IMR-90 (cell line): Measurements from ENCODE around the gene PNRC2. TPM values are rescaled to one million over a fixed set of nuclear protein-coding genes. Genes with fewer than 3 reads are reported as not detected.

Experiments used
- ATAC-seq: fragments of 200-7000 bp; cut with Tn5 transposase; 2 replicates; pipeline ENCODE4 v1.9.1; 2020; ENCODE audit warnings: low read depth, mild to moderate bottlenecking, moderate library complexity
- BruUV-seq: library from RNA; stranded (reverse); fragments of 400-500 nt; replicated peaks from 2 replicates; lab custom pipeline; 2021; lab: Mats Ljungman, UMichigan
- CTCF ChIA-PET: fragments of 300-600 bp; formaldehyde crosslinking; extraction: SDS; loops from one replicate; lab custom pipeline; 2021; ENCODE audit warnings: antibody characterized with exemption; lab: Yijun Ruan, JAX
- POLR2A ChIA-PET: fragments of 300-600 bp; sonication (Branson Sonifier 250); formaldehyde crosslinking; loops from one replicate; lab custom pipeline; 2022; ENCODE audit warnings: antibody characterized with exemption; ENCODE audit not compliant: unreplicated experiment; lab: Charles Lee
- DNase-seq: peaks from one replicate; pipeline ENCODE4 v3.0.0; 2013
- H2AFZ ChIP-seq: replicated peaks from 2 replicates; pipeline ENCODE3; 2013; ENCODE audit warnings: low read length, mild to moderate bottlenecking; ENCODE audit not compliant: poor library complexity
- H2AK5ac ChIP-seq: 2 replicates; pipeline ENCODE4 v1.6.1; 2013; ENCODE audit warnings: low read depth, low read length, inconsistent platforms
- H2AK9ac ChIP-seq: replicated peaks from 2 replicates; pipeline ENCODE3; 2013; ENCODE audit warnings: mild to moderate bottlenecking, low read depth, low read length, moderate library complexity; ENCODE audit not compliant: poor library complexity
- H2BK120ac ChIP-seq: 2 replicates; pipeline ENCODE4 v1.6.1; 2013; ENCODE audit warnings: low read depth, low read length, inconsistent platforms
- H2BK15ac ChIP-seq: 3 replicates; pipeline ENCODE4 v1.6.1; 2013; ENCODE audit warnings: low read depth, low read length, inconsistent platforms
- H2BK20ac ChIP-seq: 2 replicates; pipeline ENCODE4 v1.6.1; 2013; ENCODE audit warnings: low read depth, mild to moderate bottlenecking, inconsistent platforms, low read length, moderate library complexity
- H2BK5ac ChIP-seq: 2 replicates; pipeline ENCODE4 v1.6.1; 2013; ENCODE audit warnings: mild to moderate bottlenecking, low read depth, low read length, inconsistent platforms; ENCODE audit not compliant: poor library complexity, severe bottlenecking
- H3K14ac ChIP-seq: replicated peaks from 2 replicates; pipeline ENCODE4 v1.6.1; 2013; ENCODE audit warnings: low read depth, low read length, inconsistent platforms
- H3K18ac ChIP-seq: 2 replicates; pipeline ENCODE4 v1.6.1; 2013; ENCODE audit warnings: low read depth, low read length, control low read depth
- H3K23ac ChIP-seq: 2 replicates; pipeline ENCODE4 v1.6.1; 2013; ENCODE audit warnings: low read depth, low read length, inconsistent platforms
- H3K27ac ChIP-seq: 2 replicates; pipeline ENCODE4 v1.5.1; 2013; ENCODE audit warnings: mild to moderate bottlenecking, control low read depth, low read length; ENCODE audit not compliant: insufficient read depth
- H3K27me3 ChIP-seq: 2 replicates; pipeline ENCODE4 v1.6.1; 2013; ENCODE audit warnings: low read length; ENCODE audit not compliant: control insufficient read depth, insufficient read depth
- H3K36me3 ChIP-seq: 2 replicates; pipeline ENCODE4 v1.6.1; 2013; ENCODE audit warnings: low read length, mixed read lengths; ENCODE audit not compliant: control insufficient read depth, insufficient read depth
- H3K4ac ChIP-seq: 2 replicates; pipeline ENCODE4 v1.6.1; 2013; ENCODE audit warnings: low read depth, low read length, inconsistent platforms
- H3K4me1 ChIP-seq: 2 replicates; pipeline ENCODE4 v1.6.1; 2013; ENCODE audit warnings: low read length, mixed read lengths; ENCODE audit not compliant: control insufficient read depth, insufficient read depth
- H3K4me2 ChIP-seq: 2 replicates; pipeline ENCODE4 v1.6.1; 2013; ENCODE audit warnings: low read depth, mild to moderate bottlenecking, control low read depth, low read length, moderate library complexity
- H3K4me3 ChIP-seq: 2 replicates; pipeline ENCODE4 v1.5.1; 2013; ENCODE audit warnings: low read depth, mild to moderate bottlenecking, control low read depth, low read length, moderate library complexity; ENCODE audit not compliant: insufficient read depth
- H3K56ac ChIP-seq: 2 replicates; pipeline ENCODE4 v1.6.1; 2013; ENCODE audit warnings: low read length, inconsistent platforms; ENCODE audit not compliant: insufficient read depth; ENCODE audit errors: extremely low read depth
- H3K79me1 ChIP-seq, 2 experiments: 2 replicates each; pipeline ENCODE4 v1.6.1; 2013; ENCODE audit warnings: low read length in 2 of 2, inconsistent platforms in 1 of 2, low read depth in 1 of 2
- H3K9ac ChIP-seq: 2 replicates; pipeline ENCODE4 v1.6.1; 2013; ENCODE audit warnings: low read depth, low read length, control low read depth
- H3K9me1 ChIP-seq: 2 replicates; pipeline ENCODE4 v1.6.1; 2013; ENCODE audit warnings: low read length, inconsistent platforms; ENCODE audit not compliant: insufficient read depth
- H3K9me3 ChIP-seq: 2 replicates; pipeline ENCODE4 v1.6.1; 2013; ENCODE audit warnings: low read length; ENCODE audit not compliant: control insufficient read depth, insufficient read depth
- H4K20me1 ChIP-seq: 2 replicates; pipeline ENCODE4 v1.6.1; 2013; ENCODE audit warnings: low read length, inconsistent platforms; ENCODE audit not compliant: insufficient read depth
- H4K5ac ChIP-seq: 2 replicates; pipeline ENCODE4 v1.6.1; 2013; ENCODE audit warnings: mild to moderate bottlenecking, low read depth, low read length, control low read depth
- H4K8ac ChIP-seq, 2 experiments: 2 replicates each; pipeline ENCODE4 v1.6.1; 2013; ENCODE audit warnings: low read depth in 2 of 2, low read length in 2 of 2, control low read depth in 1 of 2, inconsistent platforms in 1 of 2
- H4K91ac ChIP-seq: 2 replicates; pipeline ENCODE4 v1.6.1; 2013; ENCODE audit warnings: low read depth, low read length, inconsistent platforms; ENCODE audit not compliant: insufficient read depth
- BHLHE40 ChIP-seq: fragments of 150-350 bp; IDR thresholded peaks from 2 replicates; pipeline ENCODE4 v1.6.1; 2016; ENCODE audit warnings: mild to moderate bottlenecking, low read depth, low read length
- CHD1 ChIP-seq: IDR thresholded peaks from 2 replicates; pipeline ENCODE4 v1.6.1; 2012; ENCODE audit warnings: low read depth, low read length, improper control_type of control experiment
- FOS ChIP-seq: fragments of 150-350 bp; IDR thresholded peaks from 2 replicates; pipeline ENCODE4 v1.6.1; 2016; ENCODE audit warnings: low read depth, low read length
- MAFK ChIP-seq: IDR thresholded peaks from 2 replicates; pipeline ENCODE4 v1.6.1; 2012; ENCODE audit warnings: low read depth, low read length, improper control_type of control experiment
- MAZ ChIP-seq: IDR thresholded peaks from 2 replicates; pipeline ENCODE4 v1.6.1; 2012; ENCODE audit warnings: low read depth, mild to moderate bottlenecking, low read length, improper control_type of control experiment, moderate library complexity, borderline replicate concordance
- MXI1 ChIP-seq: IDR thresholded peaks from 2 replicates; pipeline ENCODE4 v1.6.1; 2012; ENCODE audit warnings: low read depth, mild to moderate bottlenecking, low read length, moderate library complexity, borderline replicate concordance
- NFE2L2 ChIP-seq: fragments of 150-350 bp; IDR thresholded peaks from 2 replicates; pipeline ENCODE4 v1.6.1; 2016; ENCODE audit warnings: low read depth, mild to moderate bottlenecking, low read length
- POLR2A ChIP-seq: IDR thresholded peaks from 2 replicates; pipeline ENCODE4 v1.6.1; 2012; ENCODE audit warnings: mild to moderate bottlenecking, low read depth, low read length
- RAD21 ChIP-seq: IDR thresholded peaks from 2 replicates; pipeline ENCODE4 v1.6.1; 2012; ENCODE audit warnings: low read length, improper control_type of control experiment
- RCOR1 ChIP-seq: IDR thresholded peaks from 2 replicates; pipeline ENCODE4 v1.6.1; 2012; ENCODE audit warnings: mild to moderate bottlenecking, low read length, improper control_type of control experiment; ENCODE audit not compliant: insufficient replicate concordance
- RFX5 ChIP-seq: IDR thresholded peaks from 2 replicates; pipeline ENCODE4 v1.8.0; 2012; ENCODE audit warnings: low read depth, mild to moderate bottlenecking, low read length, moderate library complexity
- SMC3 ChIP-seq: fragments of 150-350 bp; IDR thresholded peaks from 2 replicates; pipeline ENCODE4 v1.6.1; 2016; ENCODE audit warnings: low read depth, mild to moderate bottlenecking, antibody characterized with exemption, low read length, moderate library complexity
- WGBS, 2 experiments: methylation state at CpG; one replicate each; pipeline versions ENCODE4 v1.1.5 to v1.1.7; 2013; ENCODE audit warnings: missing lambda C conversion rate in 2 of 2; ENCODE audit not compliant: insufficient read length in 1 of 2; ENCODE audit errors: extremely low coverage in 2 of 2; 5-methylcytosine and 5-hydroxymethylcytosine counted together
- dilution Hi-C: fragments of 300-500 bp; cut with HindIII; formaldehyde crosslinking; loops from one replicate; pipeline ENCODE4 v1.14.3; 2018; ENCODE audit warnings: low sequenced_read_pairs; ENCODE audit not compliant: unreplicated experiment
- in situ Hi-C: fragments of 300-500 bp; cut with MboI; formaldehyde crosslinking; loops from 3 replicates; pipeline ENCODE4 v1.14.3; 2019; ENCODE audit warnings: low sequenced_read_pairs, inconsistent platforms, mixed read lengths
- intact Hi-C: fragments of 100-400 bp; cut with micrococcal nuclease; formaldehyde crosslinking; loops from 2 replicates; pipeline ENCODE4 v1.10.0; 2022
- polyA plus RNA-seq, 3 experiments: library from polyadenylated mRNA; depleted of rRNA; stranded (reverse); fragments of >200 nt; gene quantifications; 2 replicates each; pipeline ENCODE4 v1.2.3, GENCODE V29; 2012; ENCODE audit warnings: low replicate concordance in 1 of 3
- total RNA-seq: library from RNA; depleted of rRNA; stranded (reverse); fragments of >200 nt; gene quantifications from 2 replicates; pipeline ENCODE4 v1.2.3, GENCODE V29; 2012
- TF ChIP-seq, protein P1 (sequence below): fragments of 150-350 bp; IDR thresholded peaks from 2 replicates; pipeline ENCODE4 v1.6.1; 2016; ENCODE audit warnings: low read depth, mild to moderate bottlenecking, low read length, moderate library complexity, borderline replicate concordance
- TF ChIP-seq, protein P2 (sequence below): conservative IDR thresholded peaks from 2 replicates; pipeline ENCODE4 v1.5.1; 2012; ENCODE audit warnings: mild to moderate bottlenecking, low read depth, low read length, improper control_type of control experiment
- TF ChIP-seq, protein P3 (sequence below): fragments of 150-350 bp; IDR thresholded peaks from 2 replicates; pipeline ENCODE4 v1.6.1; 2017; ENCODE audit warnings: mild to moderate bottlenecking, antibody characterized with exemption, low read length, low read depth

The PNRC2 gene
- total and polyA plus RNA-seq, 2 of the 4 experiments (the other 2 are of a cell fraction): 50.6 to 76.0 TPM

DNA sequence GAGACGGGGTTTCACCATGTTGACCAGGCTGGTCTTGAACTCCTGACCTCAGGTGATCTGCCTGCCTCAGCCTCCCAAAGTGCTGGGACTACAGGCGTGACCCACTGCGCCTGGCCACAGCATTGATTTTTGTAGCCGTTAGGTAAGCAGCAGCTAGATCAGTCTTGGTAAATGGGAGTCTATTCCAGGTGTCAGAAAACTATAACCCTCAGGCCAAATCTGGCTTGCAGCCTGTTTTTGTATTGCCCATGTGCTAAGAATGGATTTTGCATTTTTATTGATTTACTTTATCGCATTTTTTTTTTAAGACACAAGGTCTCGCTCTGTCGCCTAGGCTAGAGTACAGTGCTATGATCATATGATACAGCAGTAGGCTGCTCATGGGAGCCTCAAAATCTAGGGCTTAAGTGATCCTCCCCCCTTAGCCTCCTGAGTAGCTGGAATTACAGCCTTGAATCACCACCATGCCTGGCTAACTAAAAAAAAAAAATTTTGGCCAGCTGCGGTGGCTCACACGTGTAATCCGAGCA is 37.1 kb downstream of the PNRC2 start:
- H2AK9ac ChIP-seq: no peak overlapping the region
- DNase-seq (no peak), ATAC-seq (no peak)
- POLR2A ChIA-PET: no interaction called here
- 0 out of 2 replicates have a peak, but pooled peaks cover 2% of the 10 kb centered on the region for H3K4me1 ChIP-seq
- H3K56ac ChIP-seq: no peak overlapping the region; the same call in 1 of the 2 replicates
- H3K27me3 ChIP-seq: no peaks in the 10 kb centered on the region
- CTCF ChIA-PET: no interaction called here
- no peaks in the 10 kb centered on the region for H3K9me1 ChIP-seq
- no peak overlapping the region for H3K23ac ChIP-seq
- WGBS, 2 experiments: no CpG with 5 or more reads among the region's 10 CpGs
- no peaks in the 10 kb centered on the region for H3K9me3 ChIP-seq
- intact Hi-C loops (no loop called here), dilution Hi-C loops (no loop called here), in situ Hi-C loops (no loop called here)
- H3K4me2 ChIP-seq: no peak overlapping the region
- no peaks in the 10 kb centered on the region for H3K36me3 ChIP-seq
- BruUV-seq: no TSS peak
- H3K79me1 ChIP-seq: no peaks in the 10 kb centered on the region
- TF ChIP-seq, protein P1, sequence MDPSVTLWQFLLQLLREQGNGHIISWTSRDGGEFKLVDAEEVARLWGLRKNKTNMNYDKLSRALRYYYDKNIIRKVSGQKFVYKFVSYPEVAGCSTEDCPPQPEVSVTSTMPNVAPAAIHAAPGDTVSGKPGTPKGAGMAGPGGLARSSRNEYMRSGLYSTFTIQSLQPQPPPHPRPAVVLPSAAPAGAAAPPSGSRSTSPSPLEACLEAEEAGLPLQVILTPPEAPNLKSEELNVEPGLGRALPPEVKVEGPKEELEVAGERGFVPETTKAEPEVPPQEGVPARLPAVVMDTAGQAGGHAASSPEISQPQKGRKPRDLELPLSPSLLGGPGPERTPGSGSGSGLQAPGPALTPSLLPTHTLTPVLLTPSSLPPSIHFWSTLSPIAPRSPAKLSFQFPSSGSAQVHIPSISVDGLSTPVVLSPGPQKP: no peak
- TF ChIP-seq BHLHE40 (no peak), RAD21 (no peak), NFE2L2 (no peak), MAFK (no peak), CHD1 (no peak), RFX5 (no peak), MAZ (no peak), RCOR1 (no peak), MXI1 (no peak), SMC3 (no peak), POLR2A (no peak), FOS (no peak)
- TF ChIP-seq, protein P2, sequence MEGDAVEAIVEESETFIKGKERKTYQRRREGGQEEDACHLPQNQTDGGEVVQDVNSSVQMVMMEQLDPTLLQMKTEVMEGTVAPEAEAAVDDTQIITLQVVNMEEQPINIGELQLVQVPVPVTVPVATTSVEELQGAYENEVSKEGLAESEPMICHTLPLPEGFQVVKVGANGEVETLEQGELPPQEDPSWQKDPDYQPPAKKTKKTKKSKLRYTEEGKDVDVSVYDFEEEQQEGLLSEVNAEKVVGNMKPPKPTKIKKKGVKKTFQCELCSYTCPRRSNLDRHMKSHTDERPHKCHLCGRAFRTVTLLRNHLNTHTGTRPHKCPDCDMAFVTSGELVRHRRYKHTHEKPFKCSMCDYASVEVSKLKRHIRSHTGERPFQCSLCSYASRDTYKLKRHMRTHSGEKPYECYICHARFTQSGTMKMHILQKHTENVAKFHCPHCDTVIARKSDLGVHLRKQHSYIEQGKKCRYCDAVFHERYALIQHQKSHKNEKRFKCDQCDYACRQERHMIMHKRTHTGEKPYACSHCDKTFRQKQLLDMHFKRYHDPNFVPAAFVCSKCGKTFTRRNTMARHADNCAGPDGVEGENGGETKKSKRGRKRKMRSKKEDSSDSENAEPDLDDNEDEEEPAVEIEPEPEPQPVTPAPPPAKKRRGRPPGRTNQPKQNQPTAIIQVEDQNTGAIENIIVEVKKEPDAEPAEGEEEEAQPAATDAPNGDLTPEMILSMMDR: no peak
- TF ChIP-seq, protein P3, sequence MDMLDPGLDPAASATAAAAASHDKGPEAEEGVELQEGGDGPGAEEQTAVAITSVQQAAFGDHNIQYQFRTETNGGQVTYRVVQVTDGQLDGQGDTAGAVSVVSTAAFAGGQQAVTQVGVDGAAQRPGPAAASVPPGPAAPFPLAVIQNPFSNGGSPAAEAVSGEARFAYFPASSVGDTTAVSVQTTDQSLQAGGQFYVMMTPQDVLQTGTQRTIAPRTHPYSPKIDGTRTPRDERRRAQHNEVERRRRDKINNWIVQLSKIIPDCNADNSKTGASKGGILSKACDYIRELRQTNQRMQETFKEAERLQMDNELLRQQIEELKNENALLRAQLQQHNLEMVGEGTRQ: no peak
- H2AFZ ChIP-seq: no peak overlapping the region
- H3K14ac ChIP-seq: no peak overlapping the region
- no peak overlapping the region for H3K18ac ChIP-seq
- H3K9ac ChIP-seq: no peak overlapping the region
- no peak overlapping the region for H2BK20ac ChIP-seq
- H2BK5ac ChIP-seq: no peak overlapping the region
- no peaks in the 10 kb centered on the region for H4K20me1 ChIP-seq
- no peak overlapping the region for H2AK5ac ChIP-seq
- no peak overlapping the region for H2BK15ac ChIP-seq
- no peak overlapping the region for H3K4me3 ChIP-seq
- no peak overlapping the region for H4K8ac ChIP-seq
- no peak overlapping the region for H4K5ac ChIP-seq
- H2BK120ac ChIP-seq: no peak overlapping the region
- H3K4ac ChIP-seq: no peak overlapping the region
- H4K91ac ChIP-seq: no peak overlapping the region
- no peak overlapping the region for H3K27ac ChIP-seq
